A549 treated with DMSO at 1 μM for 4 hours (cell line): ENCODE measurements around the gene BRI3. TPM values are rescaled to one million over a fixed set of nuclear protein-coding genes. Genes with fewer than 3 reads are reported as not detected.

ENCODE experiments used
- total RNA-seq: library from RNA; stranded (reverse); fragments of 200-300 nt; extraction: Qiagen RNA extraction; gene quantifications from 5 replicates; pipeline ENCODE4 v1.2.3, GENCODE V29; 2022; ENCODE audit warnings: low read depth

The BRI3 gene
- 104 to 168 TPM (median 157 TPM) in 5 replicates for total RNA-seq

GRCh38 chr7:98280791-98281756, at the start of gene BRI3:
TSS of gene BRI3 (plus strand) at chr7:98281686. CDS start at chr7:98281796, 110 bp downstream.

GRCh38 chr7:98251601-98252424, 29.7 kb upstream of the BRI3 start, which contains the start of gene TECPR1:
TSS of gene TECPR1 (minus strand) at chr7:98252232. CDS start at chr7:98246146, 6,086 bp downstream.

Other genes with a start within 250 kb of the BRI3 start
- gene LMTK2, start 174.8 kb upstream of the BRI3 start, total RNA-seq = 11.0 to 13.5 TPM (median 12.4 TPM) in 5 replicates
- gene BHLHA15, start 70.2 kb upstream of the BRI3 start, total RNA-seq = 0.44 to 0.66 TPM (median 0.56 TPM) in 5 replicates
- gene TECPR1, start 29.5 kb upstream of the BRI3 start, total RNA-seq = 6.3 to 8.6 TPM (median 8.3 TPM) in 5 replicates
- 47.6 to 59.1 TPM (median 55.6 TPM) in 5 replicates for gene BAIAP2L1, start 119.4 kb downstream of the BRI3 start, total RNA-seq